HG03460 (cell line): ENCODE data around the gene DNAL4.
"Not testable (repeated sequence)": the region's sequence is repeated elsewhere in the genome, so short reads cannot be mapped to it uniquely, and the experiment has no call there.

Source experiments
- ATAC-seq: cut with Tn5 transposase; IDR thresholded peaks from one replicate; pipeline ENCODE4 v1.9.1; 2021; ENCODE audit not compliant: unreplicated experiment

Gene DNAL4

GRCh38 chr22:38827510-38827909 is 33.6 kb upstream of the DNAL4 start:
- ATAC-seq, result no peak

- ATAC-seq, result no peak
Observed at GRCh38 chr22:38826801-38827200, 32.9 kb upstream of the DNAL4 start.

GRCh38 chr22:38826386-38826785 is 32.4 kb upstream of the DNAL4 start:
- ATAC-seq, result no peak

- ATAC-seq, result no peak
Observed at GRCh38 chr22:38824585-38824984, 30.6 kb upstream of the DNAL4 start.

- ATAC-seq, result no peak
Observed at GRCh38 chr22:38823637-38824036, 29.7 kb upstream of the DNAL4 start.

GRCh38 chr22:38823076-38823475 is 29.1 kb upstream of the DNAL4 start:
- ATAC-seq, result no peak

- ATAC-seq, result no peak
Observed at GRCh38 chr22:38820020-38820419, 26.1 kb upstream of the DNAL4 start.

GRCh38 chr22:38819387-38819940 is 25.5 kb upstream of the DNAL4 start:
- ATAC-seq, result no peak

- no peak for ATAC-seq
Observed at GRCh38 chr22:38817196-38817595, 23.3 kb upstream of the DNAL4 start.

GRCh38 chr22:38815842-38816241 is 21.9 kb upstream of the DNAL4 start:
- ATAC-seq, result no peak

GRCh38 chr22:38811241-38811640 is 17.3 kb upstream of the DNAL4 start:
- no peak for ATAC-seq

GRCh38 chr22:38805041-38805593 is 11.2 kb upstream of the DNAL4 start:
- not testable (repeated sequence) for ATAC-seq

GRCh38 chr22:38802671-38803121 is 8.8 kb upstream of the DNAL4 start:
- ATAC-seq, result no peak

GRCh38 chr22:38799265-38800002 is 5.5 kb upstream of the DNAL4 start:
- ATAC-seq, result no peak

- ATAC-seq, result no peak
Observed at GRCh38 chr22:38798496-38798895, 4.6 kb upstream of the DNAL4 start.

- no peak for ATAC-seq
Observed at GRCh38 chr22:38796262-38796957, 2.5 kb upstream of the DNAL4 start.

GRCh38 chr22:38795569-38795968 is 1.6 kb upstream of the DNAL4 start:
- no peak for ATAC-seq

GRCh38 chr22:38793317-38793716 is 626 bp downstream of the DNAL4 start:
- ATAC-seq, result no peak

GRCh38 chr22:38792833-38793232 is 1.1 kb downstream of the DNAL4 start:
- ATAC-seq, result no peak

- ATAC-seq, result no peak
Observed at GRCh38 chr22:38789606-38790005, 4.3 kb downstream of the DNAL4 start.

- ATAC-seq, result no peak
Observed at GRCh38 chr22:38788846-38789245, 5.1 kb downstream of the DNAL4 start.
